Measurements from ENCODE around the gene SKIC2.

DNA sequence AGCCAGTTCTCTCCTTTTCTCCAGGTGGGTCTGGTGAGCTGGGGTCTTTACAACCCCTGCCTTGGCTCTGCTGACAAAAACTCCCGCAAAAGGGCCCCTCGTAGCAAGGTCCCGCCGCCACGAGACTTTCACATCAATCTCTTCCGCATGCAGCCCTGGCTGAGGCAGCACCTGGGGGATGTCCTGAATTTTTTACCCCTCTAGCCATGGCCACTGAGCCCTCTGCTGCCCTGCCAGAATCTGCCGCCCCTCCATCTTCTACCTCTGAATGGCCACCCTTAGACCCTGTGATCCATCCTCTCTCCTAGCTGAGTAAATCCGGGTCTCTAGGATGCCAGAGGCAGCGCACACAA lies 13.8 kb upstream of the SKIC2 start:
- TF ChIP-seq, protein P1, sequence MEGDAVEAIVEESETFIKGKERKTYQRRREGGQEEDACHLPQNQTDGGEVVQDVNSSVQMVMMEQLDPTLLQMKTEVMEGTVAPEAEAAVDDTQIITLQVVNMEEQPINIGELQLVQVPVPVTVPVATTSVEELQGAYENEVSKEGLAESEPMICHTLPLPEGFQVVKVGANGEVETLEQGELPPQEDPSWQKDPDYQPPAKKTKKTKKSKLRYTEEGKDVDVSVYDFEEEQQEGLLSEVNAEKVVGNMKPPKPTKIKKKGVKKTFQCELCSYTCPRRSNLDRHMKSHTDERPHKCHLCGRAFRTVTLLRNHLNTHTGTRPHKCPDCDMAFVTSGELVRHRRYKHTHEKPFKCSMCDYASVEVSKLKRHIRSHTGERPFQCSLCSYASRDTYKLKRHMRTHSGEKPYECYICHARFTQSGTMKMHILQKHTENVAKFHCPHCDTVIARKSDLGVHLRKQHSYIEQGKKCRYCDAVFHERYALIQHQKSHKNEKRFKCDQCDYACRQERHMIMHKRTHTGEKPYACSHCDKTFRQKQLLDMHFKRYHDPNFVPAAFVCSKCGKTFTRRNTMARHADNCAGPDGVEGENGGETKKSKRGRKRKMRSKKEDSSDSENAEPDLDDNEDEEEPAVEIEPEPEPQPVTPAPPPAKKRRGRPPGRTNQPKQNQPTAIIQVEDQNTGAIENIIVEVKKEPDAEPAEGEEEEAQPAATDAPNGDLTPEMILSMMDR (conservative IDR thresholded peaks at IDR 0.05; ENCODE audit: low read depth, low read length): no peak
- TF ChIP-seq MAFK (IDR thresholded peaks at IDR 0.05; ENCODE audit: low read depth, low read length) (no peak), RFX5 (IDR thresholded peaks at IDR 0.05; ENCODE audit: low read depth, low read length) (no peak), MAZ (IDR thresholded peaks at IDR 0.05; ENCODE audit: borderline replicate concordance, low read depth, low read length) (no peak), FOS (IDR thresholded peaks at IDR 0.05; ENCODE audit: low read depth, low read length) (no peak), SMC3 (IDR thresholded peaks at IDR 0.05; ENCODE audit: low read depth, low read length) (no peak), BHLHE40 (IDR thresholded peaks at IDR 0.05; ENCODE audit: low read depth, low read length) (no peak), NFE2L2 (IDR thresholded peaks at IDR 0.05; ENCODE audit: low read depth, low read length) (no peak)
- TF ChIP-seq, protein P2, sequence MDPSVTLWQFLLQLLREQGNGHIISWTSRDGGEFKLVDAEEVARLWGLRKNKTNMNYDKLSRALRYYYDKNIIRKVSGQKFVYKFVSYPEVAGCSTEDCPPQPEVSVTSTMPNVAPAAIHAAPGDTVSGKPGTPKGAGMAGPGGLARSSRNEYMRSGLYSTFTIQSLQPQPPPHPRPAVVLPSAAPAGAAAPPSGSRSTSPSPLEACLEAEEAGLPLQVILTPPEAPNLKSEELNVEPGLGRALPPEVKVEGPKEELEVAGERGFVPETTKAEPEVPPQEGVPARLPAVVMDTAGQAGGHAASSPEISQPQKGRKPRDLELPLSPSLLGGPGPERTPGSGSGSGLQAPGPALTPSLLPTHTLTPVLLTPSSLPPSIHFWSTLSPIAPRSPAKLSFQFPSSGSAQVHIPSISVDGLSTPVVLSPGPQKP (IDR thresholded peaks at IDR 0.05; ENCODE audit: borderline replicate concordance, low read depth, low read length): no peak
